Erythroblast (primary cell): ENCODE results near the gene ADGRD2.

Source experiments
- GATA1 ChIP-seq: IDR thresholded peaks from 2 replicates; pipeline ENCODE4 v1.6.1; 2011; ENCODE audit warnings: low read depth, mild to moderate bottlenecking, control low read depth, low read length, moderate library complexity
- POLR2A ChIP-seq: IDR thresholded peaks from 2 replicates; pipeline ENCODE4 v1.6.1; 2011; ENCODE audit warnings: mild to moderate bottlenecking, low read length

DNA sequence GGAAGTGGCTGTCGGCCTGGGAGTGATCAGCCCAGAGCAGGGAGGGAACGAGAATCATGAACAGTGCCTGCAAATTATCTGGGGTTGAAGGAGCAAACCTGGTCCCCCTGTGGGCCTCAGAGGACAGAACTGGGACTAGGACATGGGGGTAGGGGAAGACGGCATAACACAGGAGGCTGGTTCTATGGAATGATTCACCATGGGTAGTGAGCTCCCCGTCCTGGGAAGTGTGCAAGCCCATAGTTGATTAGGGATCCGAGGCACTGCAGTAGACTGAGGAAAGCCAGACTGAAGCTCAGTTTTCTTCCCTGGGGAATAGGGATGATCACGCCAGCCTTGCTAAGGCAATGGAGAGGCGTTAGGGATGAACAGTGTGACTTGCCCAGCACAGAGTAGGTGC, 5.6 kb downstream of the ADGRD2 start:
- TF ChIP-seq POLR2A: no peak
- no peak for TF ChIP-seq GATA1
